A549 (cell line): Measurements from ENCODE around the gene PACS1.
"Not testable (repeated sequence)": the region's sequence is repeated elsewhere in the genome, so short reads cannot be mapped to it uniquely, and the experiment has no call there.

Experiments
- CEBPB ChIP-seq, 2 experiments: fragments of >200 bp in 1 of 2; sonication (Bioruptor Twin) in 1 of 2; formaldehyde crosslinking in 1 of 2; IDR thresholded peaks; 2 replicates each; pipeline ENCODE4 v1.6.1; 2012 to 2016
- KDM1A ChIP-seq: fragments of 200-600 bp; sonication (generic); IDR thresholded peaks from 2 replicates; pipeline ENCODE4 v1.6.1; 2016; ENCODE audit warnings: low read depth, mild to moderate bottlenecking
- SREBF2 ChIP-seq: fragments of 450-650 bp; IDR thresholded peaks from 2 replicates; pipeline ENCODE4 v1.6.1; 2014; ENCODE audit warnings: mild to moderate bottlenecking, moderate library complexity
- ZSCAN20 ChIP-seq: fragments of 250-450 bp; sonication (Bioruptor Pico); IDR thresholded peaks from 2 replicates; pipeline ENCODE4 v1.8.0; 2022; ENCODE audit warnings: mild to moderate bottlenecking, moderate library complexity
- TF ChIP-seq, protein P1 (sequence below): fragments of >200 bp; sonication (Bioruptor Twin); formaldehyde crosslinking; IDR thresholded peaks from 3 replicates; pipeline ENCODE4 v1.5.1; 2016
- TF ChIP-seq, protein P2 (sequence below): IDR thresholded peaks from 2 replicates; pipeline ENCODE4 v1.6.1; 2012; ENCODE audit warnings: low read depth, borderline replicate concordance

DNA sequence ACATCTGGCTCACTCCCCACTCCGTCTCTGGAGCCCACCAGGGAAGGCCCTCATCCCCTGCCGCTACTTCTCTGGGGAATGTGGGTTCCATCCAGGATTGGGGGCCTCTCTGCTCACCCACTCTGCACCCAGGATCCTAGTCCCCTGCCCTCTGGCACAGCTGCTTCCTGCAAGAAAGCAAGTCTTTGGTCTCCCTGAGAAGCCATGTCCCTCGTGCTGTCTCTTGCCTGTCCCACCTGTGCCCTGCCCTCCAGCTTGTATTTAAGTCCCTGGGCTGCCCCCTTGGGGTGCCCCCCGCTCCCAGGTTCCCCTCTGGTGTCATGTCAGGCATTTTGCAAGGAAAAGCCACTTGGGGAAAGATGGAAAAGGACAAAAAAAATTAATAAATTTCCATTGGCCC, 207.0 kb downstream of the PACS1 start:
- TF ChIP-seq CEBPB (IDR thresholded peaks at IDR 0.05); SREBF2; ZSCAN20 (CRISPR knock-in tag); KDM1A: not testable (repeated sequence)
- TF ChIP-seq, protein P1, sequence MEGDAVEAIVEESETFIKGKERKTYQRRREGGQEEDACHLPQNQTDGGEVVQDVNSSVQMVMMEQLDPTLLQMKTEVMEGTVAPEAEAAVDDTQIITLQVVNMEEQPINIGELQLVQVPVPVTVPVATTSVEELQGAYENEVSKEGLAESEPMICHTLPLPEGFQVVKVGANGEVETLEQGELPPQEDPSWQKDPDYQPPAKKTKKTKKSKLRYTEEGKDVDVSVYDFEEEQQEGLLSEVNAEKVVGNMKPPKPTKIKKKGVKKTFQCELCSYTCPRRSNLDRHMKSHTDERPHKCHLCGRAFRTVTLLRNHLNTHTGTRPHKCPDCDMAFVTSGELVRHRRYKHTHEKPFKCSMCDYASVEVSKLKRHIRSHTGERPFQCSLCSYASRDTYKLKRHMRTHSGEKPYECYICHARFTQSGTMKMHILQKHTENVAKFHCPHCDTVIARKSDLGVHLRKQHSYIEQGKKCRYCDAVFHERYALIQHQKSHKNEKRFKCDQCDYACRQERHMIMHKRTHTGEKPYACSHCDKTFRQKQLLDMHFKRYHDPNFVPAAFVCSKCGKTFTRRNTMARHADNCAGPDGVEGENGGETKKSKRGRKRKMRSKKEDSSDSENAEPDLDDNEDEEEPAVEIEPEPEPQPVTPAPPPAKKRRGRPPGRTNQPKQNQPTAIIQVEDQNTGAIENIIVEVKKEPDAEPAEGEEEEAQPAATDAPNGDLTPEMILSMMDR, result not testable (repeated sequence)
- TF ChIP-seq, protein P2, sequence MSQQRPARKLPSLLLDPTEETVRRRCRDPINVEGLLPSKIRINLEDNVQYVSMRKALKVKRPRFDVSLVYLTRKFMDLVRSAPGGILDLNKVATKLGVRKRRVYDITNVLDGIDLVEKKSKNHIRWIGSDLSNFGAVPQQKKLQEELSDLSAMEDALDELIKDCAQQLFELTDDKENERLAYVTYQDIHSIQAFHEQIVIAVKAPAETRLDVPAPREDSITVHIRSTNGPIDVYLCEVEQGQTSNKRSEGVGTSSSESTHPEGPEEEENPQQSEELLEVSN, result not testable (repeated sequence)
